Astrocyte (in vitro differentiated cells and primary cell): ENCODE results near the gene AP2B1. TPM values are rescaled to one million over a fixed set of nuclear protein-coding genes. Genes with fewer than 3 reads are reported as not detected.

Source experiments
- DNase-seq: peaks from one replicate; pipeline ENCODE4 v3.0.0-alpha.2; 2010; ENCODE audit warnings: low read depth
- FAIRE-seq: peaks from 2 replicates; lab custom pipeline; 2011; peaks lifted over from hg19 to GRCh38; lab: Jason Lieb, UNC
- H2AFZ ChIP-seq: 2 replicates; pipeline ENCODE4 v1.6.0; 2012; ENCODE audit warnings: low read depth, low read length, inconsistent platforms
- H3K27ac ChIP-seq: 2 replicates; pipeline ENCODE4 v1.5.1; 2011; ENCODE audit warnings: low read depth, low read length, inconsistent platforms
- H3K27me3 ChIP-seq: 2 replicates; pipeline ENCODE4 v1.6.0; 2011; ENCODE audit warnings: low read length, inconsistent platforms; ENCODE audit not compliant: insufficient read depth
- H3K36me3 ChIP-seq: 2 replicates; pipeline ENCODE4 v1.5.1; 2011; ENCODE audit warnings: low read length, inconsistent platforms; ENCODE audit not compliant: insufficient read depth
- H3K4me1 ChIP-seq: 2 replicates; pipeline ENCODE4 v1.5.1; 2011; ENCODE audit warnings: low read length, inconsistent platforms; ENCODE audit not compliant: insufficient read depth
- H3K4me2 ChIP-seq: 2 replicates; pipeline ENCODE4 v1.6.0; 2012; ENCODE audit warnings: low read length, inconsistent platforms
- H3K4me3 ChIP-seq: 2 replicates; pipeline ENCODE4 v1.5.1; 2011; ENCODE audit warnings: low read depth, mild to moderate bottlenecking, low read length, inconsistent platforms; ENCODE audit not compliant: insufficient read depth
- H3K79me2 ChIP-seq: 2 replicates; pipeline ENCODE4 v1.6.0; 2012; ENCODE audit warnings: mild to moderate bottlenecking, low read length, inconsistent platforms; ENCODE audit not compliant: insufficient read depth
- H3K9ac ChIP-seq: 2 replicates; pipeline ENCODE4 v1.6.0; 2012; ENCODE audit warnings: mild to moderate bottlenecking, low read length, inconsistent platforms
- H3K9me3 ChIP-seq: 2 replicates; pipeline ENCODE4 v1.5.1; 2012; ENCODE audit warnings: low read depth, mild to moderate bottlenecking, low read length, inconsistent platforms; ENCODE audit not compliant: insufficient read depth
- H4K20me1 ChIP-seq: 2 replicates; pipeline ENCODE4 v1.6.0; 2012; ENCODE audit warnings: low read length, inconsistent platforms; ENCODE audit not compliant: insufficient read depth
- H3K27ac Mint-ChIP-seq: one replicate; pipeline ENCODE4 v1.8.0; 2021; ENCODE audit warnings: mild to moderate bottlenecking, mixed read lengths; ENCODE audit not compliant: unreplicated experiment
- H3K27me3 Mint-ChIP-seq: one replicate; pipeline ENCODE4 v1.8.0; 2021; ENCODE audit warnings: low read depth, mixed read lengths; ENCODE audit not compliant: unreplicated experiment
- H3K36me3 Mint-ChIP-seq: one replicate; pipeline ENCODE4 v1.8.0; 2021; ENCODE audit warnings: low read depth, mixed read lengths; ENCODE audit not compliant: unreplicated experiment
- H3K4me1 Mint-ChIP-seq: one replicate; pipeline ENCODE4 v1.8.0; 2021; ENCODE audit warnings: low read depth, mixed read lengths; ENCODE audit not compliant: unreplicated experiment
- H3K4me3 Mint-ChIP-seq: one replicate; pipeline ENCODE4 v1.8.0; 2021; ENCODE audit warnings: mild to moderate bottlenecking, moderate library complexity, mixed read lengths; ENCODE audit not compliant: unreplicated experiment
- H3K9me3 Mint-ChIP-seq: one replicate; pipeline ENCODE4 v1.8.0; 2021; ENCODE audit warnings: mild to moderate bottlenecking, mixed read lengths; ENCODE audit not compliant: unreplicated experiment
- EZH2 ChIP-seq: IDR thresholded peaks from 2 replicates; pipeline ENCODE4 v1.6.1; 2012; ENCODE audit warnings: mild to moderate bottlenecking, low read length, inconsistent platforms; ENCODE audit not compliant: insufficient read depth
- total RNA-seq: library from RNA; stranded (reverse); gene quantifications from 2 replicates; pipeline ENCODE4 v1.2.1, GENCODE V29; 2021
- TF ChIP-seq, protein P1 (sequence below): IDR thresholded peaks from 2 replicates; pipeline ENCODE4 v1.5.1; 2011; ENCODE audit warnings: low read depth, mild to moderate bottlenecking, inconsistent platforms, low read length, moderate library complexity; ENCODE audit not compliant: insufficient read depth

Gene AP2B1
- total RNA-seq, 1 donor from 2014 or later, result 313 TPM

GRCh38 chr17:35773129-35773528 is 186.0 kb downstream of the AP2B1 start:
- no peak overlapping the region for H2AFZ ChIP-seq
- no peak overlapping the region for H3K4me3 ChIP-seq
- peaks cover 34% of the 10 kb centered on the region for H3K4me1 Mint-ChIP-seq
- H3K4me1 ChIP-seq, result peaks cover 16% of the 10 kb centered on the region
- H4K20me1 ChIP-seq, result no peaks in the 10 kb centered on the region
- no peaks in the 10 kb centered on the region for H3K36me3 ChIP-seq
- no peak overlapping the region for H3K4me2 ChIP-seq
- H3K79me2 ChIP-seq, result no peaks in the 10 kb centered on the region
- no peaks in the 10 kb centered on the region for H3K36me3 Mint-ChIP-seq
- DNase-seq, result no peak
- H3K9ac ChIP-seq, result no peak overlapping the region
- peaks cover 5% of the 10 kb centered on the region for H3K27me3 ChIP-seq
- H3K27ac ChIP-seq, result no peak overlapping the region
- H3K4me3 Mint-ChIP-seq, result no peak overlapping the region
- no peak for TF ChIP-seq EZH2
- TF ChIP-seq, protein P1, sequence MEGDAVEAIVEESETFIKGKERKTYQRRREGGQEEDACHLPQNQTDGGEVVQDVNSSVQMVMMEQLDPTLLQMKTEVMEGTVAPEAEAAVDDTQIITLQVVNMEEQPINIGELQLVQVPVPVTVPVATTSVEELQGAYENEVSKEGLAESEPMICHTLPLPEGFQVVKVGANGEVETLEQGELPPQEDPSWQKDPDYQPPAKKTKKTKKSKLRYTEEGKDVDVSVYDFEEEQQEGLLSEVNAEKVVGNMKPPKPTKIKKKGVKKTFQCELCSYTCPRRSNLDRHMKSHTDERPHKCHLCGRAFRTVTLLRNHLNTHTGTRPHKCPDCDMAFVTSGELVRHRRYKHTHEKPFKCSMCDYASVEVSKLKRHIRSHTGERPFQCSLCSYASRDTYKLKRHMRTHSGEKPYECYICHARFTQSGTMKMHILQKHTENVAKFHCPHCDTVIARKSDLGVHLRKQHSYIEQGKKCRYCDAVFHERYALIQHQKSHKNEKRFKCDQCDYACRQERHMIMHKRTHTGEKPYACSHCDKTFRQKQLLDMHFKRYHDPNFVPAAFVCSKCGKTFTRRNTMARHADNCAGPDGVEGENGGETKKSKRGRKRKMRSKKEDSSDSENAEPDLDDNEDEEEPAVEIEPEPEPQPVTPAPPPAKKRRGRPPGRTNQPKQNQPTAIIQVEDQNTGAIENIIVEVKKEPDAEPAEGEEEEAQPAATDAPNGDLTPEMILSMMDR, result no peak
- H3K27ac Mint-ChIP-seq, result no peak overlapping the region
- H3K27me3 Mint-ChIP-seq, result peaks cover 15% of the 10 kb centered on the region
- H3K9me3 Mint-ChIP-seq, result no peaks in the 10 kb centered on the region
- H3K9me3 ChIP-seq, result no peaks in the 10 kb centered on the region
- FAIRE-seq, result no peak

GRCh38 chr17:35773679-35774425 is 186.7 kb downstream of the AP2B1 start:
- DNase-seq, result no peak
- peak overlapping the region; percentile 97 for H3K27ac Mint-ChIP-seq
- FAIRE-seq, result no peak

More at GRCh38 chr17:35773679-35774425, 186.7 kb downstream of the AP2B1 start:
- Histone ChIP-seq H3K79me2 (no peaks in the 10 kb centered on the region), H4K20me1 (no peaks in the 10 kb centered on the region), H3K27me3 (peaks cover 5% of the 10 kb centered on the region), H2AFZ (peak overlapping the region; percentile 70), H3K9ac (no peak overlapping the region), H3K36me3 (no peaks in the 10 kb centered on the region), H3K4me1 (peaks cover 23% of the 10 kb centered on the region), H3K27ac (no peak overlapping the region), H3K9me3 (no peaks in the 10 kb centered on the region), H3K4me3 (no peak overlapping the region), H3K4me2 (peak overlapping the region; percentile 48)
- Mint-ChIP-seq H3K9me3 (no peaks in the 10 kb centered on the region), H3K4me3 (peak overlapping the region; percentile 57), H3K4me1 (peaks cover 41% of the 10 kb centered on the region), H3K36me3 (no peaks in the 10 kb centered on the region), H3K27me3 (peaks cover 13% of the 10 kb centered on the region)
- TF ChIP-seq, protein P1, result no peak
- no peak for TF ChIP-seq EZH2
